ENCODE data around the gene CD99L2. TPM values are rescaled to one million over a fixed set of nuclear protein-coding genes. Genes with fewer than 3 reads are reported as not detected.

Gene CD99L2
- total RNA-seq, 2 donors from 2014 or later = 75.6 to 83.8 TPM

DNA sequence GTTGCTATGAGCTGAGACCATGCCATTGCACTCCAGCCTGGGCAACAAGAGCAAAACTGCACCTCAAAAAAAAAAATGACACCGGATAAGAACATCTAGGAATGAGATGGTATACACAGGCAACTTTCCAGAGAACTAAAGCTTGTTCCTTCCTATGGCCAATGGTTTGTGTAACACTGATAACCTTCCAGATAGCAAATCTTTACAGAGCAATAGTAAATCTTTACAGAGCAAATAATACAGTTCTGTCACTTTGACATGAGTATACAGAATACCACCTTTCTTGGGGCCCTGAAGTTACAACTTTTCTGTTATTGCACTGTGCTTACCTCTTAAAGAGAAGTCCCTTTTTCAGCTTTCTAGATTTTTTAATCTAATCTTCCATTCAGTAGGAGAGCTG is 91.6 kb downstream of the CD99L2 start:
- no peaks in the 10 kb centered on the region for H3K36me3 ChIP-seq
- TF ChIP-seq, protein P1, sequence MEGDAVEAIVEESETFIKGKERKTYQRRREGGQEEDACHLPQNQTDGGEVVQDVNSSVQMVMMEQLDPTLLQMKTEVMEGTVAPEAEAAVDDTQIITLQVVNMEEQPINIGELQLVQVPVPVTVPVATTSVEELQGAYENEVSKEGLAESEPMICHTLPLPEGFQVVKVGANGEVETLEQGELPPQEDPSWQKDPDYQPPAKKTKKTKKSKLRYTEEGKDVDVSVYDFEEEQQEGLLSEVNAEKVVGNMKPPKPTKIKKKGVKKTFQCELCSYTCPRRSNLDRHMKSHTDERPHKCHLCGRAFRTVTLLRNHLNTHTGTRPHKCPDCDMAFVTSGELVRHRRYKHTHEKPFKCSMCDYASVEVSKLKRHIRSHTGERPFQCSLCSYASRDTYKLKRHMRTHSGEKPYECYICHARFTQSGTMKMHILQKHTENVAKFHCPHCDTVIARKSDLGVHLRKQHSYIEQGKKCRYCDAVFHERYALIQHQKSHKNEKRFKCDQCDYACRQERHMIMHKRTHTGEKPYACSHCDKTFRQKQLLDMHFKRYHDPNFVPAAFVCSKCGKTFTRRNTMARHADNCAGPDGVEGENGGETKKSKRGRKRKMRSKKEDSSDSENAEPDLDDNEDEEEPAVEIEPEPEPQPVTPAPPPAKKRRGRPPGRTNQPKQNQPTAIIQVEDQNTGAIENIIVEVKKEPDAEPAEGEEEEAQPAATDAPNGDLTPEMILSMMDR (IDR thresholded peaks at IDR 0.05) = no peak
- no peaks in the 10 kb centered on the region for H3K4me1 ChIP-seq (ENCODE audit: control insufficient read depth in 1 of 2, low read depth in 2 of 2)
- no peak for ATAC-seq (ENCODE audit: insufficient number of reproducible peaks, low FRiP score, low read depth)
- H3K9me3 ChIP-seq = no peaks in the 10 kb centered on the region
- no peak overlapping the region for H3K4me3 ChIP-seq
- H3K27me3 ChIP-seq (replicated peaks; ENCODE audit: insufficient read depth) = no peaks in the 10 kb centered on the region
- DNase-seq (ENCODE audit: low spot score) = no peak
- H3K27ac ChIP-seq = no peak overlapping the region

DNA sequence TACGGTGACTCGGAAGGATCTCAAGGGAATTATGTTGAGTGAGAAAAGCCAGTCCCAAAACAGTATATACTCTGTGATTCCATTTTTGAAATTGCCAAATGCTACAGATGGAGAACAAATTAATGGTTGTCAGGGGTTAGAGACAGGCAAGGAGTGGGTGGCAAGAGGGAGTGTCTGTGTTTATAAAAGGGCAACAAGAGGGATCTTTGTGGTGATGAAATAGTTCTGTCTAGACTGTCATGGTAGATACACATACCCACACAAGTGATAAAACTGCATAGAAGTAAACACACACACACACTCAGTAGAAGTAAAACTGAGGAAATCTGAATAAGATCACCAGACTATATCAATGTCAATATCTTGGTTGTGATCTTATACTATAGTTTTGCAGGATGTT is 92.7 kb downstream of the CD99L2 start:
- Histone ChIP-seq H3K9me3 (no peaks in the 10 kb centered on the region), H3K36me3 (no peaks in the 10 kb centered on the region), H3K27me3 (replicated peaks; ENCODE audit: insufficient read depth) (no peaks in the 10 kb centered on the region), H3K4me3 (no peak overlapping the region), H3K27ac (no peak overlapping the region), H3K4me1 (ENCODE audit: control insufficient read depth in 1 of 2, low read depth in 2 of 2) (no peaks in the 10 kb centered on the region)
- TF ChIP-seq, protein P1 (IDR thresholded peaks at IDR 0.05) = no peak
- ATAC-seq (ENCODE audit: insufficient number of reproducible peaks, low FRiP score, low read depth) = no peak
- no peak for DNase-seq (ENCODE audit: low spot score)

DNA sequence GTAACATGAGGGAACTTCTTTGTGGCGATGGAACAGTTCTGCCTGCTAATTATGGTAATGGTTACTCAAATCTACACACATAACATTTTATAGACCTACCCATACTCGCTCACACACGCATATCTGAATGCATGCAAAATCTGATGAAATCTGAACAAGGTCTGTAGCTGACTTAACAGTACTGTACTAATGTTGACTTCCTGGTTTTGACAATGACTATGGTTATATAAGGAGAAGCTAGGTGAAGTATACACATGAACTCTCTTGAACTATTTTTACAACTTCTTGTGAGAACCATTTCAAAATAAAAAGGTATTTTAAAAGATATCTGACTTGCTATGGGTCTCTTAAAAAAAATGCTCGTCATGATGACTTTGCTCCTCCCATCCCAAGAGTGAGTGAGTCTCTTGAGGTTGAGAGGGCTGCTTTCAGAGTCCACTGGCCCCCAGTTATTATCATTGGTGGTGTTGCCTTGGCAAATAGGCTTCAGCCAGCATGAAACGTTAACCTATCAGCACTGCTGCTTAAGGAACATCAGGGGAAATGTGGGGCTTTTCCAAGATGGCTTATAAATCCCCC is 105.4 kb downstream of the CD99L2 start:
- TF ChIP-seq, protein P1 (IDR thresholded peaks at IDR 0.05) = no peak
- no peaks in the 10 kb centered on the region for H3K9me3 ChIP-seq
- H3K36me3 ChIP-seq = no peaks in the 10 kb centered on the region
- no peak overlapping the region for H3K4me3 ChIP-seq
- H3K27ac ChIP-seq = no peak overlapping the region
- H3K27me3 ChIP-seq (replicated peaks; ENCODE audit: insufficient read depth) = no peaks in the 10 kb centered on the region
- H3K4me1 ChIP-seq (ENCODE audit: control insufficient read depth in 1 of 2, low read depth in 2 of 2) = no peaks in the 10 kb centered on the region
- ATAC-seq (ENCODE audit: insufficient number of reproducible peaks, low FRiP score, low read depth) = no peak
- DNase-seq (ENCODE audit: low spot score) = no peak

DNA sequence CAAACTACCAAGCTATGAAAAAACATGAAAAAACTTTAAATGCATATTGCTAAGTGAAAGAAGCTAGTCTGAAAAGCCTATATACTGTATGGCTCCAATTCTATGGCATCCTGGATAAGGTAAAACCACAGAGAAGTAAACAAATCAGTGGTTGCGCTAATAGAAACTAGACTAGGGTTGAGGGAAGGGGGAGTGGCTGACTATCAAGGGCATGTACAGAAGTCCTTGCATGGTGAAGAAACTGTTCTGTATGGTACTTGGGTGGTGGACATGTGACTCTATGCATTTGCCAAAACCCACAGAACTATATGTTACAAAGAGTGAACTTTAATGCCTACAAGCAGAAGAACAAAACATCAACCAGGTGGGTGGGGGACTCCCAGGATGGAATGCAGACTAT is 108.4 kb downstream of the CD99L2 start:
- ATAC-seq (ENCODE audit: insufficient number of reproducible peaks, low FRiP score, low read depth) = no peak

DNA sequence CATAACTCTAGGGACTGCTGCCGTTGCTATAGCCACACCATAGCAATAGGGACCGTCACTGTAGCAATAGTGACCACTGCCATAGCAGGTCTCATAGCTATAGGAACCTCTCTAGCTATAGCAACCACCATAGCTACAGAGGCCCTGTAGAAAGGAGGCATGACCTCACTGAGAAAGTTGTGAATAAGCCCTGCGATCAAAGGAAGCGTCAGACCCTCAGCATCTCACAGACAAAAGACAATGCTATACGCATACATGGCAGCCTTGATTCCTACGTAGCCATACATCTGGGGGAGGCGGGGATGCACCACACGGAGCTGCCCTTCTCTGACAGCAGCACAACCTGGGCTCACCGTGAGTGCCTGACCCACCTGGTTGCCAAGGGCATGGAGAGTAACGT is 116.8 kb downstream of the CD99L2 start:
- no peaks in the 10 kb centered on the region for H3K4me1 ChIP-seq (ENCODE audit: control insufficient read depth in 1 of 2, low read depth in 2 of 2)
- no peak for ATAC-seq (ENCODE audit: insufficient number of reproducible peaks, low FRiP score, low read depth)
- no peaks in the 10 kb centered on the region for H3K9me3 ChIP-seq
- H3K27ac ChIP-seq = no peak overlapping the region
- TF ChIP-seq, protein P1 (IDR thresholded peaks at IDR 0.05) = no peak
- no peaks in the 10 kb centered on the region for H3K27me3 ChIP-seq (replicated peaks; ENCODE audit: insufficient read depth)
- no peak overlapping the region for H3K4me3 ChIP-seq
- H3K36me3 ChIP-seq = no peaks in the 10 kb centered on the region
- DNase-seq (ENCODE audit: low spot score) = no peak

More for the DNA sequence above, 108.4 kb downstream of the CD99L2 start:
- H3K4me3 ChIP-seq = no peak overlapping the region
- H3K27me3 ChIP-seq (replicated peaks; ENCODE audit: insufficient read depth) = no peaks in the 10 kb centered on the region
- TF ChIP-seq, protein P1 (IDR thresholded peaks at IDR 0.05) = no peak
- H3K27ac ChIP-seq = no peak overlapping the region
- H3K9me3 ChIP-seq = no peaks in the 10 kb centered on the region
- H3K4me1 ChIP-seq (ENCODE audit: control insufficient read depth in 1 of 2, low read depth in 2 of 2) = no peaks in the 10 kb centered on the region
- no peaks in the 10 kb centered on the region for H3K36me3 ChIP-seq
- no peak for DNase-seq (ENCODE audit: low spot score)

Data from thoracic aorta (tissue), 2 donors.